HEK293 (cell line): Measurements from ENCODE around the gene EVI2B.

Experiments used
- CTCF ChIA-PET: fragments of 350-600 bp; formaldehyde crosslinking; extraction: SDS; loops from one replicate; lab custom pipeline; 2021; ENCODE audit warnings: antibody characterized with exemption; lab: Yijun Ruan, JAX
- POLR2A ChIA-PET: fragments of 300-600 bp; formaldehyde crosslinking; extraction: SDS; loops from one replicate; lab custom pipeline; 2020; ENCODE audit warnings: antibody characterized with exemption, inconsistent platforms; lab: Yijun Ruan, JAX
- H3K27ac ChIP-seq: fragments of 200-500 bp; sonication (Bioruptor generic); 2 replicates; pipeline ENCODE4 v1.5.1; 2014; ENCODE audit warnings: low read depth, low read length, control low read depth, inconsistent platforms; ENCODE audit errors: extremely low read depth
- H3K36me3 ChIP-seq, 2 experiments: fragments of 200-500 bp in 1 of 2; sonication (Bioruptor generic) in 1 of 2; 1 replicate in 1 of 2; 2 replicates in 1 of 2; pipeline ENCODE4 v1.5.1; 2014 to 2017; ENCODE audit warnings: inconsistent platforms in 2 of 2, low read length in 2 of 2; ENCODE audit not compliant: control insufficient read depth in 2 of 2, insufficient read depth in 1 of 2
- H3K4me1 ChIP-seq: fragments of 200-500 bp; sonication (Bioruptor generic); 2 replicates; pipeline ENCODE4 v1.5.1; 2014; ENCODE audit warnings: mild to moderate bottlenecking, low read length, inconsistent platforms; ENCODE audit not compliant: control insufficient read depth, insufficient read depth
- H3K4me3 ChIP-seq: 2 replicates; pipeline ENCODE4 v1.5.1; 2011; ENCODE audit warnings: low read depth, mild to moderate bottlenecking, control low read depth, low read length, moderate library complexity
- H3K9me3 ChIP-seq: fragments of 200-500 bp; sonication (Bioruptor generic); 2 replicates; pipeline ENCODE4 v1.5.1; 2014; ENCODE audit warnings: low read depth, low read length, inconsistent platforms; ENCODE audit not compliant: control insufficient read depth, insufficient read depth
- AEBP2 ChIP-seq: fragments of 450-650 bp; formaldehyde crosslinking; IDR thresholded peaks from 2 replicates; pipeline ENCODE4 v1.5.1; 2016; ENCODE audit warnings: missing biosample characterization, missing genetic modification characterization, borderline replicate concordance
- FEZF1 ChIP-seq: fragments of 450-650 bp; formaldehyde crosslinking; IDR thresholded peaks from 2 replicates; pipeline ENCODE4 v1.5.1; 2016; ENCODE audit warnings: missing biosample characterization, missing genetic modification characterization
- GLIS2 ChIP-seq: fragments of 450-650 bp; formaldehyde crosslinking; IDR thresholded peaks from 2 replicates; pipeline ENCODE4 v1.5.1; 2016; ENCODE audit warnings: missing biosample characterization, missing genetic modification characterization
- KLF10 ChIP-seq: fragments of 450-650 bp; IDR thresholded peaks from 2 replicates; pipeline ENCODE4 v1.5.1; 2018; ENCODE audit warnings: missing biosample characterization, mild to moderate bottlenecking, missing genetic modification characterization
- MYNN ChIP-seq: fragments of 450-650 bp; formaldehyde crosslinking; IDR thresholded peaks from 2 replicates; pipeline ENCODE4 v1.5.1; 2016; ENCODE audit warnings: missing biosample characterization, missing genetic modification characterization, borderline replicate concordance
- OSR2 ChIP-seq: fragments of 450-650 bp; formaldehyde crosslinking; IDR thresholded peaks from 2 replicates; pipeline ENCODE4 v1.5.1; 2016; ENCODE audit warnings: missing biosample characterization, missing genetic modification characterization
- RBAK ChIP-seq: fragments of 450-650 bp; formaldehyde crosslinking; IDR thresholded peaks from 2 replicates; pipeline ENCODE4 v1.5.1; 2016; ENCODE audit warnings: missing biosample characterization, missing genetic modification characterization
- SP7 ChIP-seq: fragments of 450-650 bp; formaldehyde crosslinking; IDR thresholded peaks from 2 replicates; pipeline ENCODE4 v1.5.1; 2016; ENCODE audit warnings: missing biosample characterization, missing genetic modification characterization
- ZFP3 ChIP-seq: fragments of 450-650 bp; formaldehyde crosslinking; IDR thresholded peaks from 2 replicates; pipeline ENCODE4 v1.5.1; 2016; ENCODE audit warnings: low read depth, missing biosample characterization, missing genetic modification characterization
- ZNF133 ChIP-seq: fragments of 450-650 bp; formaldehyde crosslinking; IDR thresholded peaks from 2 replicates; pipeline ENCODE4 v1.5.1; 2016; ENCODE audit warnings: missing biosample characterization, missing genetic modification characterization
- ZNF148 ChIP-seq: fragments of 450-650 bp; formaldehyde crosslinking; IDR thresholded peaks from 2 replicates; pipeline ENCODE4 v1.5.0; 2017; ENCODE audit warnings: missing biosample characterization, missing genetic modification characterization, borderline replicate concordance
- ZNF16 ChIP-seq: fragments of 450-650 bp; formaldehyde crosslinking; IDR thresholded peaks from 2 replicates; pipeline ENCODE4 v1.5.1; 2016; ENCODE audit warnings: low read depth, missing biosample characterization, missing genetic modification characterization
- ZNF223 ChIP-seq: fragments of 450-650 bp; formaldehyde crosslinking; IDR thresholded peaks from 2 replicates; pipeline ENCODE4 v1.5.1; 2016; ENCODE audit warnings: missing biosample characterization, missing genetic modification characterization
- ZNF335 ChIP-seq: fragments of 450-650 bp; formaldehyde crosslinking; conservative IDR thresholded peaks from 2 replicates; pipeline ENCODE4 v1.5.1; 2016; ENCODE audit warnings: missing biosample characterization, missing genetic modification characterization
- ZNF366 ChIP-seq: fragments of 450-650 bp; formaldehyde crosslinking; conservative IDR thresholded peaks from 2 replicates; pipeline ENCODE4 v1.5.1; 2016; ENCODE audit warnings: missing biosample characterization, missing genetic modification characterization
- ZNF423 ChIP-seq: fragments of 450-650 bp; formaldehyde crosslinking; IDR thresholded peaks from 2 replicates; pipeline ENCODE4 v1.5.1; 2016; ENCODE audit warnings: missing biosample characterization, missing genetic modification characterization
- ZNF488 ChIP-seq: fragments of 450-650 bp; formaldehyde crosslinking; IDR thresholded peaks from 2 replicates; pipeline ENCODE4 v1.5.1; 2016; ENCODE audit warnings: missing biosample characterization, missing genetic modification characterization
- ZNF529 ChIP-seq: fragments of 450-650 bp; formaldehyde crosslinking; IDR thresholded peaks from 2 replicates; pipeline ENCODE4 v1.5.1; 2017; ENCODE audit warnings: missing genetic modification characterization, missing biosample characterization; ENCODE audit not compliant: insufficient replicate concordance
- ZNF596 ChIP-seq: fragments of 450-650 bp; IDR thresholded peaks from 2 replicates; pipeline ENCODE4 v1.5.0; 2018; ENCODE audit warnings: missing biosample characterization, mild to moderate bottlenecking, missing genetic modification characterization, moderate library complexity
- ZNF600 ChIP-seq: fragments of 450-650 bp; formaldehyde crosslinking; IDR thresholded peaks from 2 replicates; pipeline ENCODE4 v1.5.1; 2016; ENCODE audit warnings: missing biosample characterization, missing genetic modification characterization
- ZNF664 ChIP-seq: fragments of 450-650 bp; formaldehyde crosslinking; IDR thresholded peaks from 2 replicates; pipeline ENCODE4 v1.5.1; 2016; ENCODE audit warnings: missing biosample characterization, missing genetic modification characterization
- ZNF792 ChIP-seq: fragments of 450-650 bp; formaldehyde crosslinking; IDR thresholded peaks from 2 replicates; pipeline ENCODE4 v1.5.1; 2016; ENCODE audit warnings: missing biosample characterization, missing genetic modification characterization
- ZNF843 ChIP-seq: fragments of 450-650 bp; formaldehyde crosslinking; IDR thresholded peaks from 2 replicates; pipeline ENCODE4 v1.5.1; 2016; ENCODE audit warnings: missing biosample characterization, missing genetic modification characterization
- TF ChIP-seq, protein P1 (sequence below): fragments of 450-650 bp; IDR thresholded peaks from 2 replicates; pipeline ENCODE4 v1.5.1; 2018; ENCODE audit warnings: missing biosample characterization, mild to moderate bottlenecking, missing genetic modification characterization
- TF ChIP-seq, protein P2 (sequence below): fragments of 450-650 bp; formaldehyde crosslinking; IDR thresholded peaks from 2 replicates; pipeline ENCODE4 v1.5.1; 2016; ENCODE audit warnings: missing biosample characterization, missing genetic modification characterization
- TF ChIP-seq, protein P3 (sequence below): fragments of 450-650 bp; formaldehyde crosslinking; IDR thresholded peaks from 2 replicates; pipeline ENCODE4 v1.5.1; 2016; ENCODE audit warnings: missing biosample characterization, missing genetic modification characterization
- TF ChIP-seq, protein P4 (sequence below): fragments of 450-650 bp; formaldehyde crosslinking; IDR thresholded peaks from 2 replicates; pipeline ENCODE4; 2016; ENCODE audit warnings: missing biosample characterization, missing genetic modification characterization
- TF ChIP-seq, protein P5 (sequence below): sonication (generic); formaldehyde crosslinking; IDR thresholded peaks from 2 replicates; pipeline ENCODE4 v1.8.1; 2022; ENCODE audit warnings: mild to moderate bottlenecking, moderate library complexity, missing genetic modification reagents

Gene EVI2B

DNA sequence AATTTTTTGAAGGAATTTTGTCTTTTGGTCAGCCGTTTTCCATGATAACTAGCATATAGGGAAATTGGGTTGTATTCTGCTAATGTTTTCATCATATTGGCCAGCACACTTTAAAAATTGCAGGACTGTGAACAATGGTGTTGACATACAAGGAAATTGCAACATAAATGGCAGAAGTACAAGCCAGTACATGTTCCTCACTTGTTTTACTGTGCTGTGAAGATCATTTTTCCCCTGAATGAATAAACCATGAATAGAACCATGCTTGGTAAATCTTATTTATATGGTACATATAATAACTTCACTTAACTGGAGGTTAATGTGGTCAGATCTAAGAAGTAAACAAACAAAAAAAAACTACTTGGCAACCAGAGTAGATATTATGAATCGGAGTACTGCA lies 39.6 kb downstream of the EVI2B start:
- ChIA-PET POLR2A (no interaction called here), CTCF (no interaction called here)
- no peak overlapping the region for H3K4me3 ChIP-seq
- no peaks in the 10 kb centered on the region for H3K9me3 ChIP-seq
- H3K4me1 ChIP-seq: peaks cover 6% of the 10 kb centered on the region
- H3K27ac ChIP-seq: no peak overlapping the region
- peaks cover 24 to 36% of the 10 kb centered on the region in 2 experiments for H3K36me3 ChIP-seq
- TF ChIP-seq ZNF148 (tag by site-specific recombination): no peak
- no peak for TF ChIP-seq ZNF600
- TF ChIP-seq ZNF223 (tag by site-specific recombination): no peak
- no peak for TF ChIP-seq MYNN (tag by site-specific recombination)
- TF ChIP-seq ZNF596 (tag by site-specific recombination): no peak
- TF ChIP-seq, protein P1, sequence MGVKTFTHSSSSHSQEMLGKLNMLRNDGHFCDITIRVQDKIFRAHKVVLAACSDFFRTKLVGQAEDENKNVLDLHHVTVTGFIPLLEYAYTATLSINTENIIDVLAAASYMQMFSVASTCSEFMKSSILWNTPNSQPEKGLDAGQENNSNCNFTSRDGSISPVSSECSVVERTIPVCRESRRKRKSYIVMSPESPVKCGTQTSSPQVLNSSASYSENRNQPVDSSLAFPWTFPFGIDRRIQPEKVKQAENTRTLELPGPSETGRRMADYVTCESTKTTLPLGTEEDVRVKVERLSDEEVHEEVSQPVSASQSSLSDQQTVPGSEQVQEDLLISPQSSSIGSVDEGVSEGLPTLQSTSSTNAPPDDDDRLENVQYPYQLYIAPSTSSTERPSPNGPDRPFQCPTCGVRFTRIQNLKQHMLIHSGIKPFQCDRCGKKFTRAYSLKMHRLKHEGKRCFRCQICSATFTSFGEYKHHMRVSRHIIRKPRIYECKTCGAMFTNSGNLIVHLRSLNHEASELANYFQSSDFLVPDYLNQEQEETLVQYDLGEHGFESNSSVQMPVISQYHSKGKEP (tag by site-specific recombination): peak; percentile 93
- 0 out of 2 replicates have a peak, but pooled peaks have one; percentile 15 for TF ChIP-seq OSR2
- no peak for TF ChIP-seq ZFP3 (tag by site-specific recombination)
- no peak for TF ChIP-seq ZNF366 (tag by site-specific recombination)
- no peak for TF ChIP-seq GLIS2 (tag by site-specific recombination)
- no peak for TF ChIP-seq ZNF792
- TF ChIP-seq, protein P2, sequence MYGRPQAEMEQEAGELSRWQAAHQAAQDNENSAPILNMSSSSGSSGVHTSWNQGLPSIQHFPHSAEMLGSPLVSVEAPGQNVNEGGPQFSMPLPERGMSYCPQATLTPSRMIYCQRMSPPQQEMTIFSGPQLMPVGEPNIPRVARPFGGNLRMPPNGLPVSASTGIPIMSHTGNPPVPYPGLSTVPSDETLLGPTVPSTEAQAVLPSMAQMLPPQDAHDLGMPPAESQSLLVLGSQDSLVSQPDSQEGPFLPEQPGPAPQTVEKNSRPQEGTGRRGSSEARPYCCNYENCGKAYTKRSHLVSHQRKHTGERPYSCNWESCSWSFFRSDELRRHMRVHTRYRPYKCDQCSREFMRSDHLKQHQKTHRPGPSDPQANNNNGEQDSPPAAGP (tag by site-specific recombination): no peak
- TF ChIP-seq, protein P3, sequence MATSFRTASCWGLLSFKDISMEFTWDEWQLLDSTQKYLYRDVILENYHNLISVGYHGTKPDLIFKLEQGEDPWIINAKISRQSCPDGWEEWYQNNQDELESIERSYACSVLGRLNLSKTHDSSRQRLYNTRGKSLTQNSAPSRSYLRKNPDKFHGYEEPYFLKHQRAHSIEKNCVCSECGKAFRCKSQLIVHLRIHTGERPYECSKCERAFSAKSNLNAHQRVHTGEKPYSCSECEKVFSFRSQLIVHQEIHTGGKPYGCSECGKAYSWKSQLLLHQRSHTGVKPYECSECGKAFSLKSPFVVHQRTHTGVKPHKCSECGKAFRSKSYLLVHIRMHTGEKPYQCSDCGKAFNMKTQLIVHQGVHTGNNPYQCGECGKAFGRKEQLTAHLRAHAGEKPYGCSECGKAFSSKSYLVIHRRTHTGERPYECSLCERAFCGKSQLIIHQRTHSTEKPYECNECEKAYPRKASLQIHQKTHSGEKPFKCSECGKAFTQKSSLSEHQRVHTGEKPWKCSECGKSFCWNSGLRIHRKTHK (tag by site-specific recombination): peak; percentile 76; the same call in 1 of the 2 replicates
- peak; percentile 64; the same call in 1 of the 2 replicates for TF ChIP-seq ZNF664
- TF ChIP-seq, protein P4, sequence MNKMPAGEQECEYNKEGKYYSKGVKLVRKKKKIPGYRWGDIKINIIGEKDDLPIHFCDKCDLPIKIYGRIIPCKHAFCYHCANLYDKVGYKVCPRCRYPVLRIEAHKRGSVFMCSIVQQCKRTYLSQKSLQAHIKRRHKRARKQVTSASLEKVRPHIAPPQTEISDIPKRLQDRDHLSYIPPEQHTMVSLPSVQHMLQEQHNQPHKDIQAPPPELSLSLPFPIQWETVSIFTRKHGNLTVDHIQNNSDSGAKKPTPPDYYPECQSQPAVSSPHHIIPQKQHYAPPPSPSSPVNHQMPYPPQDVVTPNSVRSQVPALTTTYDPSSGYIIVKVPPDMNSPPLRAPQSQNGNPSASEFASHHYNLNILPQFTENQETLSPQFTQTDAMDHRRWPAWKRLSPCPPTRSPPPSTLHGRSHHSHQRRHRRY (tag by site-specific recombination): no peak
- no peak for TF ChIP-seq ZNF843 (tag by site-specific recombination)
- no peak for TF ChIP-seq KLF10
- TF ChIP-seq AEBP2 (tag by site-specific recombination): no peak
- TF ChIP-seq RBAK: no peak
- no peak for TF ChIP-seq ZNF488 (tag by site-specific recombination)
- TF ChIP-seq FEZF1 (tag by site-specific recombination): no peak; the same call in 1 of the 2 replicates
- TF ChIP-seq ZNF423 (tag by site-specific recombination): no peak
- TF ChIP-seq, protein P5, sequence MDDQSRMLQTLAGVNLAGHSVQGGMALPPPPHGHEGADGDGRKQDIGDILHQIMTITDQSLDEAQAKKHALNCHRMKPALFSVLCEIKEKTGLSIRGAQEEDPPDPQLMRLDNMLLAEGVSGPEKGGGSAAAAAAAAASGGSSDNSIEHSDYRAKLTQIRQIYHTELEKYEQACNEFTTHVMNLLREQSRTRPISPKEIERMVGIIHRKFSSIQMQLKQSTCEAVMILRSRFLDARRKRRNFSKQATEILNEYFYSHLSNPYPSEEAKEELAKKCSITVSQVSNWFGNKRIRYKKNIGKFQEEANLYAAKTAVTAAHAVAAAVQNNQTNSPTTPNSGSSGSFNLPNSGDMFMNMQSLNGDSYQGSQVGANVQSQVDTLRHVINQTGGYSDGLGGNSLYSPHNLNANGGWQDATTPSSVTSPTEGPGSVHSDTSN (CRISPR knock-in tag): no peak
- no peak for TF ChIP-seq ZNF133 (tag by site-specific recombination)
- TF ChIP-seq ZNF16 (tag by site-specific recombination): no peak
- TF ChIP-seq SP7 (tag by site-specific recombination): no peak
- TF ChIP-seq ZNF529: no peak
- no peak for TF ChIP-seq ZNF335 (tag by site-specific recombination)
